Measurements from ENCODE around the gene PDZD8. TPM values are rescaled to one million over a fixed set of nuclear protein-coding genes. Genes with fewer than 3 reads are reported as not detected.

PDZD8 gene
- polyA plus RNA-seq, 1 donor (not counting 4 experiments of a cell fraction or from before 2014, with no cell fraction given): 24.3 TPM

GRCh38 chr10:117386805-117387204 lies 11.6 kb upstream of the PDZD8 start:
- H4K20me1 ChIP-seq (ENCODE audit: control insufficient read depth, extremely low read depth, insufficient read depth, low read length): no peaks in the 10 kb centered on the region
- H3K4me3 ChIP-seq (ENCODE audit: control insufficient read depth in 2 of 3, extremely low read depth in 1 of 3, insufficient read depth in 2 of 3, low read depth in 1 of 3, low read length in 3 of 3): no peak overlapping the region
- DNase-seq (ENCODE audit: low read depth, low spot score) (no peak), FAIRE-seq (no peak)
- no peak overlapping the region for H3K4me2 ChIP-seq (ENCODE audit: control insufficient read depth, extremely low read depth, insufficient read depth, low read depth, low read length)
- no peaks in the 10 kb centered on the region for H3K9me1 ChIP-seq (ENCODE audit: control insufficient read depth, extremely low read depth, insufficient read depth, low read length)
- H3K27me3 ChIP-seq (ENCODE audit: control insufficient read depth, extremely low read depth, insufficient read depth, low read length): peaks cover 11% of the 10 kb centered on the region
- no peaks in the 10 kb centered on the region for H3K36me3 ChIP-seq (ENCODE audit: control insufficient read depth in 2 of 2, extremely low read depth in 1 of 2, insufficient read depth in 2 of 2, low read length in 2 of 2)
- H3K9ac ChIP-seq (ENCODE audit: control insufficient read depth, extremely low read depth, insufficient read depth, low read length): no peak overlapping the region
- H3K4me1 ChIP-seq (ENCODE audit: control insufficient read depth, extremely low read depth, insufficient read depth, low read length): no peaks in the 10 kb centered on the region
- no peak overlapping the region for H3K27ac ChIP-seq (ENCODE audit: control insufficient read depth, insufficient read depth, low read length)
- dilution Hi-C loops (cut with MboI; ENCODE audit: extremely low pct_ligation_motif_present, low sequenced_read_pairs): no loop called here
- no peak for TF ChIP-seq CTCF (optimal IDR thresholded peaks at IDR 0.05 in 1 of 3, IDR thresholded peaks at IDR 0.05 in 1 of 3, conservative IDR thresholded peaks at IDR 0.05 in 1 of 3; ENCODE audit: extremely low read depth in 1 of 3, insufficient read depth in 2 of 3, low read length in 3 of 3)
- no peak for TF ChIP-seq EZH2 (IDR thresholded peaks at IDR 0.05; ENCODE audit: low read length)
- no peaks in the 10 kb centered on the region for H3K79me2 ChIP-seq (ENCODE audit: control insufficient read depth, insufficient read depth, low read length)
- no peaks in the 10 kb centered on the region for H3K9me3 ChIP-seq (ENCODE audit: control insufficient read depth, low read depth, low read length)
- H2AFZ ChIP-seq (ENCODE audit: control insufficient read depth, low read length): no peak overlapping the region

GRCh38 chr10:117382861-117383260 lies 7.6 kb upstream of the PDZD8 start:
- Histone ChIP-seq H3K27me3 (ENCODE audit: control insufficient read depth, extremely low read depth, insufficient read depth, low read length) (peaks cover 26% of the 10 kb centered on the region), H4K20me1 (ENCODE audit: control insufficient read depth, extremely low read depth, insufficient read depth, low read length) (no peaks in the 10 kb centered on the region)
- FAIRE-seq: no peak

More at GRCh38 chr10:117382861-117383260, 7.6 kb upstream of the PDZD8 start:
- TF ChIP-seq CTCF (optimal IDR thresholded peaks at IDR 0.05 in 1 of 3, IDR thresholded peaks at IDR 0.05 in 1 of 3, conservative IDR thresholded peaks at IDR 0.05 in 1 of 3; ENCODE audit: extremely low read depth in 1 of 3, insufficient read depth in 2 of 3, low read length in 3 of 3) (no peak), EZH2 (IDR thresholded peaks at IDR 0.05; ENCODE audit: low read length) (no peak)
- Histone ChIP-seq H3K9ac (ENCODE audit: control insufficient read depth, extremely low read depth, insufficient read depth, low read length) (no peak overlapping the region), H3K36me3 (ENCODE audit: control insufficient read depth in 2 of 2, extremely low read depth in 1 of 2, insufficient read depth in 2 of 2, low read length in 2 of 2) (no peaks in the 10 kb centered on the region), H3K9me3 (ENCODE audit: control insufficient read depth, low read depth, low read length) (no peaks in the 10 kb centered on the region), H3K27ac (ENCODE audit: control insufficient read depth, insufficient read depth, low read length) (no peak overlapping the region), H3K79me2 (ENCODE audit: control insufficient read depth, insufficient read depth, low read length) (no peaks in the 10 kb centered on the region), H3K4me2 (ENCODE audit: control insufficient read depth, extremely low read depth, insufficient read depth, low read depth, low read length) (no peak overlapping the region), H3K9me1 (ENCODE audit: control insufficient read depth, extremely low read depth, insufficient read depth, low read length) (no peaks in the 10 kb centered on the region), H3K4me1 (ENCODE audit: control insufficient read depth, extremely low read depth, insufficient read depth, low read length) (no peaks in the 10 kb centered on the region), H2AFZ (ENCODE audit: control insufficient read depth, low read length) (no peak overlapping the region), H3K4me3 (ENCODE audit: control insufficient read depth in 2 of 3, extremely low read depth in 1 of 3, insufficient read depth in 2 of 3, low read depth in 1 of 3, low read length in 3 of 3) (no peak overlapping the region)
- DNase-seq (ENCODE audit: low read depth, low spot score): no peak
- dilution Hi-C loops (cut with MboI; ENCODE audit: extremely low pct_ligation_motif_present, low sequenced_read_pairs): no loop called here
